H1 (cell line): ENCODE results near the gene CKLF. TPM values are rescaled to one million over a fixed set of nuclear protein-coding genes. Genes with fewer than 3 reads are reported as not detected.

ENCODE experiments used
- CTCF ChIA-PET: fragments of 300-600 bp; sonication (Branson Sonifier 250); formaldehyde crosslinking; loops from one replicate; lab custom pipeline; 2021; ENCODE audit not compliant: partially characterized antibody; lab: Charles Lee
- POLR2A ChIA-PET: fragments of 300-600 bp; sonication (Branson Sonifier 250); formaldehyde crosslinking; loops from one replicate; lab custom pipeline; 2021; ENCODE audit warnings: inconsistent platforms; ENCODE audit not compliant: partially characterized antibody; lab: Charles Lee
- DNase-seq, 2 experiments: peaks; one replicate each; pipeline versions ENCODE4 v3.0.0 to v3.0.0-alpha.2; 2010 to 2022; ENCODE audit warnings: low spot score in 2 of 2, low read depth in 1 of 2, mixed read lengths in 1 of 2
- FAIRE-seq: peaks from 2 replicates; lab custom pipeline; 2011; peaks lifted over from hg19 to GRCh38; lab: Jason Lieb, UNC
- H2AFZ ChIP-seq: 2 replicates; pipeline ENCODE4 v1.8.1; 2012; ENCODE audit warnings: low read length, inconsistent platforms
- H2AK5ac ChIP-seq: 2 replicates; pipeline ENCODE4 v1.6.1; 2013; ENCODE audit warnings: low read depth, low read length
- H2BK120ac ChIP-seq: replicated peaks from 2 replicates; pipeline ENCODE3; 2013; ENCODE audit warnings: low read depth, low read length, inconsistent platforms
- H2BK12ac ChIP-seq: 2 replicates; pipeline ENCODE4 v1.6.1; 2013; ENCODE audit warnings: low read depth, low read length
- H2BK15ac ChIP-seq: 2 replicates; pipeline ENCODE4 v1.6.1; 2013; ENCODE audit warnings: low read length
- H2BK20ac ChIP-seq: 2 replicates; pipeline ENCODE4 v1.6.1; 2013; ENCODE audit warnings: low read length
- H2BK5ac ChIP-seq: 2 replicates; pipeline ENCODE4 v1.6.1; 2013; ENCODE audit warnings: low read depth, low read length
- H3K14ac ChIP-seq: 2 replicates; pipeline ENCODE4 v1.6.1; 2013; ENCODE audit warnings: inconsistent platforms; ENCODE audit not compliant: insufficient read length
- H3K18ac ChIP-seq: 2 replicates; pipeline ENCODE4 v1.6.1; 2013; ENCODE audit warnings: low read length; ENCODE audit errors: extremely low read depth
- H3K23ac ChIP-seq: 2 replicates; pipeline ENCODE4 v1.6.1; 2013; ENCODE audit warnings: inconsistent platforms; ENCODE audit not compliant: insufficient read length
- H3K23me2 ChIP-seq: 2 replicates; pipeline ENCODE4 v1.6.1; 2013; ENCODE audit warnings: low read depth, low read length
- H3K27ac ChIP-seq: 2 replicates; pipeline ENCODE4 v1.6.1; 2011; ENCODE audit warnings: low read depth, low read length, inconsistent platforms
- H3K27me3 ChIP-seq, 4 experiments: replicated peaks in 1 of 4; 1 replicate in 1 of 4; 2 replicates in 3 of 4; pipeline versions ENCODE4 v1.6.1 to v1.8.1; 2011 to 2013; ENCODE audit warnings: low read length in 3 of 4, mild to moderate bottlenecking in 3 of 4, inconsistent platforms in 2 of 4, mixed read lengths in 2 of 4, moderate library complexity in 1 of 4; ENCODE audit not compliant: control insufficient read depth in 3 of 4, insufficient read depth in 3 of 4; ENCODE audit errors: extremely low read depth in 1 of 4
- H3K36me3 ChIP-seq, 4 experiments: 2 replicates each; pipeline versions ENCODE4 v1.6.1 to v1.8.1; 2011 to 2013; ENCODE audit warnings: mild to moderate bottlenecking in 4 of 4, low read length in 3 of 4, moderate library complexity in 2 of 4, control low read depth in 1 of 4, inconsistent platforms in 1 of 4; ENCODE audit not compliant: insufficient read depth in 4 of 4, control insufficient read depth in 2 of 4
- H3K4ac ChIP-seq: replicated peaks from 2 replicates; pipeline ENCODE3; 2013; ENCODE audit warnings: low read length, low read depth, mixed read lengths, inconsistent platforms; ENCODE audit not compliant: insufficient read length
- H3K4me1 ChIP-seq, 4 experiments: replicated peaks in 1 of 4; 1 replicate in 1 of 4; 2 replicates in 3 of 4; pipeline versions ENCODE4 v1.6.1 to v1.8.1; 2011 to 2013; ENCODE audit warnings: low read length in 3 of 4, inconsistent platforms in 2 of 4, mixed read lengths in 1 of 4; ENCODE audit not compliant: insufficient read depth in 4 of 4, control insufficient read depth in 3 of 4
- H3K4me2 ChIP-seq, 2 experiments: 2 replicates each; pipeline versions ENCODE4 v1.6.1 to v1.8.1; 2011 to 2013; ENCODE audit warnings: low read depth in 2 of 2, low read length in 2 of 2, control low read depth in 1 of 2, inconsistent platforms in 1 of 2, mild to moderate bottlenecking in 1 of 2; ENCODE audit not compliant: insufficient read depth in 1 of 2
- H3K4me3 ChIP-seq, 4 experiments: fragments of 200-600, 300-600 bp in 1 of 4; sonication (generic), shearing (Covaris generic), sonication (Bioruptor Twin) in 1 of 4; 2 replicates each; pipeline versions ENCODE4 v1.5.1 to v1.8.1; 2011 to 2016; ENCODE audit warnings: low read length in 4 of 4, low read depth in 3 of 4, control low read depth in 2 of 4, inconsistent platforms in 2 of 4, mild to moderate bottlenecking in 2 of 4, mixed read lengths in 1 of 4, moderate library complexity in 1 of 4; ENCODE audit not compliant: insufficient read depth in 2 of 4; ENCODE audit errors: extremely low read depth in 1 of 4
- H3K56ac ChIP-seq: replicated peaks from 2 replicates; pipeline ENCODE3; 2013; ENCODE audit warnings: low read depth, mild to moderate bottlenecking, mixed read lengths, low read length, inconsistent platforms; ENCODE audit not compliant: insufficient read length
- H3K79me1 ChIP-seq: 2 replicates; pipeline ENCODE4 v1.6.1; 2013; ENCODE audit warnings: low read depth, low read length, control low read depth
- H3K79me2 ChIP-seq, 2 experiments: 2 replicates each; pipeline versions ENCODE4 v1.6.1 to v1.8.1; 2012 to 2013; ENCODE audit warnings: low read length in 2 of 2, mild to moderate bottlenecking in 2 of 2, inconsistent platforms in 1 of 2; ENCODE audit not compliant: insufficient read depth in 2 of 2, control insufficient read depth in 1 of 2
- H3K9ac ChIP-seq, 4 experiments: replicated peaks in 1 of 4; 1 replicate in 1 of 4; 2 replicates in 3 of 4; pipeline versions ENCODE4 v1.6.1 to v1.8.1; 2011 to 2013; ENCODE audit warnings: low read depth in 3 of 4, low read length in 3 of 4, control low read depth in 2 of 4, mild to moderate bottlenecking in 2 of 4, moderate library complexity in 2 of 4, inconsistent platforms in 1 of 4; ENCODE audit errors: extremely low read depth in 1 of 4
- H3K9me3 ChIP-seq, 2 experiments: 2 replicates each; pipeline versions ENCODE4 v1.6.1 to v1.8.1; 2012 to 2013; ENCODE audit warnings: mild to moderate bottlenecking in 2 of 2, moderate library complexity in 2 of 2, control low read depth in 1 of 2, inconsistent platforms in 1 of 2, low read depth in 1 of 2, low read length in 1 of 2, mixed read lengths in 1 of 2; ENCODE audit not compliant: insufficient read depth in 2 of 2
- H4K20me1 ChIP-seq, 2 experiments: replicated peaks in 1 of 2; 2 replicates each; pipeline versions ENCODE3 to v1.8.1; 2011 to 2013; ENCODE audit warnings: inconsistent platforms in 2 of 2, low read length in 2 of 2, mild to moderate bottlenecking in 1 of 2; ENCODE audit not compliant: insufficient read depth in 2 of 2, control insufficient read depth in 1 of 2
- H4K5ac ChIP-seq: 2 replicates; pipeline ENCODE4 v1.6.1; 2013; ENCODE audit warnings: low read length, low read depth, mixed read lengths, inconsistent platforms; ENCODE audit not compliant: insufficient read length
- H4K8ac ChIP-seq: 2 replicates; pipeline ENCODE4 v1.8.0; 2013; ENCODE audit warnings: mild to moderate bottlenecking, moderate library complexity, low read length, inconsistent platforms; ENCODE audit not compliant: insufficient read depth; ENCODE audit errors: extremely low read depth
- H4K91ac ChIP-seq: replicated peaks from 2 replicates; pipeline ENCODE3; 2013; ENCODE audit warnings: low read length, mixed read lengths, inconsistent platforms; ENCODE audit not compliant: insufficient read length
- RFX5 ChIP-seq: IDR thresholded peaks from 2 replicates; pipeline ENCODE4 v1.6.1; 2011; ENCODE audit warnings: low read depth, low read length, improper control_type of control experiment, borderline replicate concordance
- SIN3A ChIP-seq, 2 experiments: IDR thresholded peaks in 1 of 2; conservative IDR thresholded peaks in 1 of 2; 2 replicates each; pipeline ENCODE4 v1.6.1; 2011 to 2012; ENCODE audit warnings: low read length in 2 of 2, improper control_type of control experiment in 1 of 2, low read depth in 1 of 2, mild to moderate bottlenecking in 1 of 2
- TBP ChIP-seq: IDR thresholded peaks from 2 replicates; pipeline ENCODE4 v1.6.1; 2011; ENCODE audit warnings: low read depth, low read length, improper control_type of control experiment
- TEAD4 ChIP-seq: IDR thresholded peaks from 2 replicates; pipeline ENCODE4 v1.6.1; 2012; ENCODE audit warnings: low read depth, low read length, inconsistent platforms, mixed read lengths
- WGBS, 2 experiments: shearing (Covaris generic) in 1 of 2; methylation state at CpG; one replicate each; pipeline versions ENCODE4 v1.1.6 to v1.1.7; 2013 to 2015; ENCODE audit warnings: low lambda C conversion rate in 2 of 2, mixed read lengths in 2 of 2, inconsistent platforms in 1 of 2, low coverage in 1 of 2, missing lambda C conversion rate in 1 of 2; ENCODE audit not compliant: insufficient replicate concordance in 2 of 2, insufficient coverage in 1 of 2, insufficient read length in 1 of 2; ENCODE audit errors: extremely low coverage in 1 of 2, missing lambda C conversion rate in 1 of 2; 5-methylcytosine and 5-hydroxymethylcytosine counted together
- polyA plus RNA-seq, 7 experiments: library from polyadenylated mRNA; depleted of rRNA in 3 of 7; stranded (reverse) in 5 of 7; unstranded in 2 of 7; fragments of >200 nt in 5 of 7; fragments of 200-250 nt in 2 of 7; gene quantifications; 1 replicate in 5 of 7; 2 replicates in 1 of 7; 4 replicates in 1 of 7; pipeline versions ENCODE4 v1.2.1 to v1.2.3, GENCODE V29; 2011 to 2013; ENCODE audit warnings: missing spikeins in 2 of 7, mixed read lengths in 2 of 7
- total RNA-seq: library from RNA; stranded (reverse); fragmentation: NEBNext Ultra II Directional; extraction: Animal tissue kit (Norgen Biotek cat#: 25700); gene quantifications from 2 replicates; pipeline ENCODE4 v1.2.1, GENCODE V29; 2021

CKLF gene
- total and polyA plus RNA-seq, 2 of the 8 experiments (the other 6 are each of a cell fraction or from before 2014, with no cell fraction given) = 21.1 to 63.5 TPM

- no peak for TF ChIP-seq TBP
- TF ChIP-seq RFX5 = no peak
- TF ChIP-seq SIN3A (conservative IDR thresholded peaks at IDR 0.05 in 1 of 2, IDR thresholded peaks at IDR 0.05 in 1 of 2; ENCODE audit: low read depth in 1 of 2, low read length in 2 of 2) = no peak
- no peak for TF ChIP-seq TEAD4
- TF ChIP-seq, all 59 proteins: peak for 0
- POLR2A ChIA-PET = interaction anchor here (0.7 kb wide), 1 partner anchor 38 kb away, joined by 3 read pairs; the partner anchor contains the start of gene CKLF
- H3K27me3 ChIP-seq = no peaks in the 10 kb centered on the region
Measured at GRCh38 chr16:66590322-66590721, 37.9 kb downstream of the CKLF start.

More at GRCh38 chr16:66590322-66590721, 37.9 kb downstream of the CKLF start:
- Histone ChIP-seq H4K5ac (no peak overlapping the region), H3K14ac (no peak overlapping the region), H4K8ac (no peak overlapping the region), H3K36me3 (no peaks in the 10 kb centered on the region), H2BK5ac (no peak overlapping the region), H2AFZ (no peak overlapping the region), H2BK12ac (no peak overlapping the region), H3K18ac (no peak overlapping the region), H3K23ac (no peak overlapping the region), H3K79me2 (no peaks in the 10 kb centered on the region), H3K4ac (no peak overlapping the region), H3K27ac (no peak overlapping the region), H2BK15ac (no peak overlapping the region), H2BK120ac (no peak overlapping the region), H2BK20ac (no peak overlapping the region), H3K56ac (no peak overlapping the region), H3K4me1 (no peaks in the 10 kb centered on the region), H3K9me3 (no peaks in the 10 kb centered on the region), H3K4me2 (no peak overlapping the region), H3K23me2 (no peaks in the 10 kb centered on the region), H3K9ac (no peak overlapping the region), H2AK5ac (no peak overlapping the region), H3K4me3 (no peak overlapping the region), H4K91ac (no peak overlapping the region), H3K79me1 (no peaks in the 10 kb centered on the region), H4K20me1 (no peaks in the 10 kb centered on the region)
- FAIRE-seq = no peak
- DNase-seq = no peak
- CTCF ChIA-PET = interaction anchor here (0.6 to 2.5 kb wide), 18 partner anchors 11 to 184 kb away, joined by 3 to 30 read pairs (median 5); partner anchors contain the start of genes CMTM2 and CMTM3
- 85% methylated on average over 8 of the region's 8 CpGs; no CpG with 5 or more reads in 1 of the 2 experiments for WGBS, 2 experiments
